Endothelial cell of umbilical vein (primary cell): ENCODE results near the gene PHACTR1. TPM values are rescaled to one million over a fixed set of nuclear protein-coding genes. Genes with fewer than 3 reads are reported as not detected.

Experiments
- BruUV-seq: library from RNA; stranded (reverse); fragments of 400-500 nt; replicated peaks from 2 replicates; lab custom pipeline; 2021; lab: Mats Ljungman, UMichigan
- CTCF ChIA-PET: fragments of 300-600, 350-600 bp; sonication (Branson Sonifier 250); formaldehyde crosslinking; loops from one replicate; lab custom pipeline; 2021; ENCODE audit warnings: antibody characterized with exemption, inconsistent platforms; lab: Charles Lee
- POLR2A ChIA-PET: fragments of 300-600, 350-600 bp; sonication (Branson Sonifier 250); formaldehyde crosslinking; loops from one replicate; lab custom pipeline; 2021; ENCODE audit warnings: antibody characterized with exemption, inconsistent platforms; lab: Charles Lee
- DNase-seq: peaks from one replicate; pipeline ENCODE4 v3.0.0-alpha.2; 2011; ENCODE audit warnings: low read depth, low spot score
- FAIRE-seq: peaks from 2 replicates; lab custom pipeline; 2011; peaks lifted over from hg19 to GRCh38; lab: Jason Lieb, UNC
- H2AFZ ChIP-seq: 2 replicates; pipeline ENCODE4 v1.6.0; 2012; ENCODE audit warnings: low read depth, low read length, control low read depth, inconsistent platforms
- H3K27ac ChIP-seq: 2 replicates; pipeline ENCODE4 v1.5.1; 2011; ENCODE audit warnings: low read depth, mild to moderate bottlenecking, control low read depth, low read length, moderate library complexity; ENCODE audit not compliant: insufficient read depth
- H3K27me3 ChIP-seq, 2 experiments: 2 replicates each; pipeline versions ENCODE4 v1.6.0 to v1.6.1; 2011; ENCODE audit warnings: low read length in 2 of 2, mixed read lengths in 1 of 2; ENCODE audit not compliant: control insufficient read depth in 2 of 2, insufficient read depth in 2 of 2
- H3K36me3 ChIP-seq, 2 experiments: 2 replicates in 1 of 2; 3 replicates in 1 of 2; pipeline ENCODE4 v1.5.1; 2011; ENCODE audit warnings: low read length in 2 of 2, mild to moderate bottlenecking in 1 of 2, moderate library complexity in 1 of 2; ENCODE audit not compliant: control insufficient read depth in 2 of 2, insufficient read depth in 2 of 2; ENCODE audit errors: extremely low read depth in 1 of 2
- H3K4me1 ChIP-seq: 3 replicates; pipeline ENCODE4 v1.5.1; 2011; ENCODE audit warnings: mild to moderate bottlenecking, low read length; ENCODE audit not compliant: control insufficient read depth, insufficient read depth; ENCODE audit errors: extremely low read depth
- H3K4me2 ChIP-seq: 2 replicates; pipeline ENCODE4 v1.6.1; 2011; ENCODE audit warnings: low read length, control low read depth, mixed read lengths; ENCODE audit not compliant: insufficient read depth
- H3K4me3 ChIP-seq, 3 experiments: fragments of 200-600 bp in 1 of 3; sonication (generic), shearing (Covaris generic) in 1 of 3; replicated peaks in 1 of 3; 2 replicates each; pipeline ENCODE4 v1.5.1; 2011 to 2016; ENCODE audit warnings: control low read depth in 3 of 3, low read length in 3 of 3, mild to moderate bottlenecking in 2 of 3, inconsistent platforms in 1 of 3, low read depth in 1 of 3, moderate library complexity in 1 of 3; ENCODE audit not compliant: insufficient read depth in 1 of 3
- H3K79me2 ChIP-seq: 2 replicates; pipeline ENCODE4 v1.6.0; 2012; ENCODE audit warnings: low read length, inconsistent platforms; ENCODE audit not compliant: control insufficient read depth, insufficient read depth
- H3K9ac ChIP-seq: replicated peaks from 2 replicates; pipeline ENCODE3; 2011; ENCODE audit warnings: low read length, control low read depth; ENCODE audit not compliant: insufficient read depth; ENCODE audit errors: extremely low read depth
- H3K9me1 ChIP-seq: replicated peaks from 3 replicates; pipeline ENCODE4 v1.6.0; 2011; ENCODE audit warnings: mild to moderate bottlenecking, low read length; ENCODE audit not compliant: control insufficient read depth, insufficient read depth; ENCODE audit errors: extremely low read depth
- H3K9me3 ChIP-seq: replicated peaks from 2 replicates; pipeline ENCODE4 v1.5.1; 2012; ENCODE audit warnings: low read length, inconsistent platforms; ENCODE audit not compliant: control insufficient read depth, insufficient read depth
- H4K20me1 ChIP-seq: replicated peaks from 2 replicates; pipeline ENCODE3; 2011; ENCODE audit warnings: mild to moderate bottlenecking, low read length; ENCODE audit not compliant: control insufficient read depth, insufficient read depth; ENCODE audit errors: extremely low read depth
- EZH2 ChIP-seq: IDR thresholded peaks from 2 replicates; pipeline ENCODE4 v1.6.1; 2012; ENCODE audit warnings: borderline replicate concordance, low read depth, mild to moderate bottlenecking, moderate library complexity, low read length, inconsistent platforms; ENCODE audit not compliant: severe bottlenecking
- GATA2 ChIP-seq: IDR thresholded peaks from 2 replicates; pipeline ENCODE4 v1.7.0; 2011; ENCODE audit warnings: low read depth, mild to moderate bottlenecking, moderate library complexity, mixed read lengths, low read length; ENCODE audit not compliant: insufficient read length, insufficient read depth
- POLR2AphosphoS5 ChIP-seq: IDR thresholded peaks from 2 replicates; pipeline ENCODE4 v1.6.1; 2012; ENCODE audit warnings: low read depth, mild to moderate bottlenecking, control low read depth, low read length, moderate library complexity; ENCODE audit not compliant: insufficient read depth
- dilution Hi-C: fragments of 300-500 bp; cut with MboI; formaldehyde crosslinking; loops from one replicate; pipeline ENCODE4 v1.15.0; 2019; ENCODE audit warnings: low sequenced_read_pairs; ENCODE audit not compliant: extremely low pct_ligation_motif_present
- intact Hi-C: fragments of 100-400 bp; cut with micrococcal nuclease; formaldehyde crosslinking; loops from one replicate; pipeline ENCODE4 v1.10.0; 2022
- polyA plus RNA-seq, 4 experiments: library from polyadenylated mRNA; depleted of rRNA in 3 of 4; stranded (reverse) in 3 of 4; unstranded in 1 of 4; fragments of >200 nt; gene quantifications; 2 replicates each; pipeline versions ENCODE4 v1.2.1 to v1.2.3, GENCODE V29; 2011 to 2012; ENCODE audit warnings: missing spikeins in 1 of 4
- total RNA-seq: library from RNA; stranded (reverse); gene quantifications from 2 replicates; pipeline ENCODE4 v1.2.3, GENCODE V29; 2021
- TF ChIP-seq, protein P1 (sequence below), 2 donors: IDR thresholded peaks; 1 replicate in 1 of 2; 2 replicates in 1 of 2; pipeline ENCODE4 v1.5.1; 2011; ENCODE audit warnings: low read length in 2 of 2, mild to moderate bottlenecking in 2 of 2, moderate library complexity in 2 of 2, control low read depth in 1 of 2, inconsistent platforms in 1 of 2, low read depth in 1 of 2; ENCODE audit not compliant: insufficient read depth in 1 of 2; ENCODE audit errors: extremely low read depth in 1 of 2

The PHACTR1 gene
- total and polyA plus RNA-seq, 2 donors (not counting 3 experiments of a cell fraction or from before 2014, with no cell fraction given) = 2.4 to 23.2 TPM

DNA sequence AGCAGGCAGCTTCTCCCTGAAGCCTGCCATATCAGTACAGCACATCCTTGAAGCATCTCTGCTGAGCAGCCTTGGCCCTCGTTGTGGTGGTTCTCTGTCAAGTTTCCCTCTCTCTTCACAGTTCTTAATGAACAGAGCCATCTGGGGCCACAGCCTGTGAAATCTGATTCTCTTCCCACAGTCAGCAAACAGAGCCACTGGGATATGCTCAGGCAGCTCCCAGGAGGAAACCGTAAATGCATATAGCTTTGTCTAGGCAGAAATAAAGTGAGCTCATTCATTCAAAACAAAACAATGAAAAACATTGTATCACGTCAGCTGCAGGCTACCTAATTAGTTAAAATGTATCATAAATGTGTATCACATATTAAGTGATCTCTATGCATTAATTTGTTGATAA, 531.5 kb downstream of the PHACTR1 start:
- ChIA-PET POLR2A (no interaction called here), CTCF (interaction anchor here (1.2 to 1.7 kb wide), 2 partner anchors 8 to 12 kb away, joined by 3 to 4 read pairs; no protein-coding TSS in a partner anchor)
- Histone ChIP-seq H3K27me3 (no peaks in the 10 kb centered on the region), H3K9me1 (no peaks in the 10 kb centered on the region), H3K27ac (no peak overlapping the region), H4K20me1 (no peaks in the 10 kb centered on the region), H3K4me3 (no peak overlapping the region), H2AFZ (no peak overlapping the region), H3K4me1 (no peaks in the 10 kb centered on the region), H3K9me3 (no peaks in the 10 kb centered on the region), H3K79me2 (no peaks in the 10 kb centered on the region), H3K9ac (no peak overlapping the region), H3K36me3 (no peaks in the 10 kb centered on the region), H3K4me2 (no peak overlapping the region)
- FAIRE-seq (no peak), DNase-seq (peak; percentile 73)
- dilution Hi-C loops = no loop called here
- TF ChIP-seq POLR2AphosphoS5 = no peak
- no peak for TF ChIP-seq EZH2
- TF ChIP-seq, protein P1, sequence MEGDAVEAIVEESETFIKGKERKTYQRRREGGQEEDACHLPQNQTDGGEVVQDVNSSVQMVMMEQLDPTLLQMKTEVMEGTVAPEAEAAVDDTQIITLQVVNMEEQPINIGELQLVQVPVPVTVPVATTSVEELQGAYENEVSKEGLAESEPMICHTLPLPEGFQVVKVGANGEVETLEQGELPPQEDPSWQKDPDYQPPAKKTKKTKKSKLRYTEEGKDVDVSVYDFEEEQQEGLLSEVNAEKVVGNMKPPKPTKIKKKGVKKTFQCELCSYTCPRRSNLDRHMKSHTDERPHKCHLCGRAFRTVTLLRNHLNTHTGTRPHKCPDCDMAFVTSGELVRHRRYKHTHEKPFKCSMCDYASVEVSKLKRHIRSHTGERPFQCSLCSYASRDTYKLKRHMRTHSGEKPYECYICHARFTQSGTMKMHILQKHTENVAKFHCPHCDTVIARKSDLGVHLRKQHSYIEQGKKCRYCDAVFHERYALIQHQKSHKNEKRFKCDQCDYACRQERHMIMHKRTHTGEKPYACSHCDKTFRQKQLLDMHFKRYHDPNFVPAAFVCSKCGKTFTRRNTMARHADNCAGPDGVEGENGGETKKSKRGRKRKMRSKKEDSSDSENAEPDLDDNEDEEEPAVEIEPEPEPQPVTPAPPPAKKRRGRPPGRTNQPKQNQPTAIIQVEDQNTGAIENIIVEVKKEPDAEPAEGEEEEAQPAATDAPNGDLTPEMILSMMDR (IDR thresholded peaks at IDR 0.05; ENCODE audit: extremely low read depth in 1 of 2, insufficient read depth in 1 of 2, low read depth in 1 of 2, low read length in 2 of 2) = no peak
- TF ChIP-seq GATA2 = no peak
- no TSS peak for BruUV-seq
- intact Hi-C loops = no loop called here

DNA sequence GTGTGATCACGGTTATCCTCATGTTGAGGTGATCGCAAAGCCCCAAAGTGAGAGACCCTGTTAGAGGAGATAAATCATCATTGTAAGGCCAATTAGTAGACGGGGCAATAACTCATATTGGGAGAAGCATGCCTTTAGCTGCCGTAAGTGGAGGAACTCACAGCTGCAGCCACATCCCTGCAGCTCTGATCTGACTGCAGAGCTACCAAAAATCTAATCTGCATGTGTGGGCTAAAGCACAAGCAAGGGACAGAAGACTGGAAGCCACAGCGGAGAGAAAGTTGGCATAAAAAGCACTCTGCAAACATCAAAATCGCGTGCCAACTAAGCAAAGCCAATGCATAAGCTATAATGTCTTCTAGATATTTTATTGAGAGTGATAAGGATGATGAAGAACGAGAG, 532.0 kb downstream of the PHACTR1 start:
- Histone ChIP-seq H3K9me1 (no peaks in the 10 kb centered on the region), H4K20me1 (no peaks in the 10 kb centered on the region), H3K9ac (no peak overlapping the region), H2AFZ (no peak overlapping the region), H3K4me3 (no peak overlapping the region), H3K4me2 (no peak overlapping the region), H3K36me3 (no peaks in the 10 kb centered on the region), H3K79me2 (no peaks in the 10 kb centered on the region), H3K9me3 (no peaks in the 10 kb centered on the region), H3K27ac (no peak overlapping the region), H3K4me1 (no peaks in the 10 kb centered on the region), H3K27me3 (no peaks in the 10 kb centered on the region)
- no peak for TF ChIP-seq POLR2AphosphoS5
- no peak for TF ChIP-seq EZH2
- intact Hi-C loops = no loop called here
- ChIA-PET POLR2A (no interaction called here), CTCF (interaction anchor here (1.2 to 1.7 kb wide), 2 partner anchors 9 to 13 kb away, joined by 3 to 4 read pairs; no protein-coding TSS in a partner anchor)
- no peak for DNase-seq
- dilution Hi-C loops = no loop called here
- no TSS peak for BruUV-seq
- no peak for FAIRE-seq
